H1 (cell line): Measurements from ENCODE around the gene GLRX5. TPM values are rescaled to one million over a fixed set of nuclear protein-coding genes. Genes with fewer than 3 reads are reported as not detected.

Source experiments
- CTCF ChIA-PET: fragments of 300-600 bp; sonication (Branson Sonifier 250); formaldehyde crosslinking; loops from one replicate; lab custom pipeline; 2021; ENCODE audit not compliant: partially characterized antibody; lab: Charles Lee
- POLR2A ChIA-PET: fragments of 300-600 bp; sonication (Branson Sonifier 250); formaldehyde crosslinking; loops from one replicate; lab custom pipeline; 2021; ENCODE audit warnings: inconsistent platforms; ENCODE audit not compliant: partially characterized antibody; lab: Charles Lee
- DNase-seq, 2 experiments: peaks; one replicate each; pipeline versions ENCODE4 v3.0.0 to v3.0.0-alpha.2; 2010 to 2022; ENCODE audit warnings: low spot score in 2 of 2, low read depth in 1 of 2, mixed read lengths in 1 of 2
- FAIRE-seq: peaks from 2 replicates; lab custom pipeline; 2011; peaks lifted over from hg19 to GRCh38; lab: Jason Lieb, UNC
- H2AFZ ChIP-seq: 2 replicates; pipeline ENCODE4 v1.8.1; 2012; ENCODE audit warnings: low read length, inconsistent platforms
- H2AK5ac ChIP-seq: 2 replicates; pipeline ENCODE4 v1.6.1; 2013; ENCODE audit warnings: low read depth, low read length
- H2BK120ac ChIP-seq: replicated peaks from 2 replicates; pipeline ENCODE3; 2013; ENCODE audit warnings: low read depth, low read length, inconsistent platforms
- H2BK12ac ChIP-seq: 2 replicates; pipeline ENCODE4 v1.6.1; 2013; ENCODE audit warnings: low read depth, low read length
- H2BK15ac ChIP-seq: 2 replicates; pipeline ENCODE4 v1.6.1; 2013; ENCODE audit warnings: low read length
- H2BK20ac ChIP-seq: 2 replicates; pipeline ENCODE4 v1.6.1; 2013; ENCODE audit warnings: low read length
- H2BK5ac ChIP-seq: 2 replicates; pipeline ENCODE4 v1.6.1; 2013; ENCODE audit warnings: low read depth, low read length
- H3K14ac ChIP-seq: 2 replicates; pipeline ENCODE4 v1.6.1; 2013; ENCODE audit warnings: inconsistent platforms; ENCODE audit not compliant: insufficient read length
- H3K18ac ChIP-seq: 2 replicates; pipeline ENCODE4 v1.6.1; 2013; ENCODE audit warnings: low read length; ENCODE audit errors: extremely low read depth
- H3K23ac ChIP-seq: 2 replicates; pipeline ENCODE4 v1.6.1; 2013; ENCODE audit warnings: inconsistent platforms; ENCODE audit not compliant: insufficient read length
- H3K23me2 ChIP-seq: 2 replicates; pipeline ENCODE4 v1.6.1; 2013; ENCODE audit warnings: low read depth, low read length
- H3K27ac ChIP-seq: 2 replicates; pipeline ENCODE4 v1.6.1; 2011; ENCODE audit warnings: low read depth, low read length, inconsistent platforms
- H3K27me3 ChIP-seq, 4 experiments: replicated peaks in 1 of 4; 1 replicate in 1 of 4; 2 replicates in 3 of 4; pipeline versions ENCODE4 v1.6.1 to v1.8.1; 2011 to 2013; ENCODE audit warnings: low read length in 3 of 4, mild to moderate bottlenecking in 3 of 4, inconsistent platforms in 2 of 4, mixed read lengths in 2 of 4, moderate library complexity in 1 of 4; ENCODE audit not compliant: control insufficient read depth in 3 of 4, insufficient read depth in 3 of 4; ENCODE audit errors: extremely low read depth in 1 of 4
- H3K36me3 ChIP-seq, 4 experiments: 2 replicates each; pipeline versions ENCODE4 v1.6.1 to v1.8.1; 2011 to 2013; ENCODE audit warnings: mild to moderate bottlenecking in 4 of 4, low read length in 3 of 4, moderate library complexity in 2 of 4, control low read depth in 1 of 4, inconsistent platforms in 1 of 4; ENCODE audit not compliant: insufficient read depth in 4 of 4, control insufficient read depth in 2 of 4
- H3K4ac ChIP-seq: replicated peaks from 2 replicates; pipeline ENCODE3; 2013; ENCODE audit warnings: low read length, low read depth, mixed read lengths, inconsistent platforms; ENCODE audit not compliant: insufficient read length
- H3K4me1 ChIP-seq, 4 experiments: replicated peaks in 1 of 4; 1 replicate in 1 of 4; 2 replicates in 3 of 4; pipeline versions ENCODE4 v1.6.1 to v1.8.1; 2011 to 2013; ENCODE audit warnings: low read length in 3 of 4, inconsistent platforms in 2 of 4, mixed read lengths in 1 of 4; ENCODE audit not compliant: insufficient read depth in 4 of 4, control insufficient read depth in 3 of 4
- H3K4me2 ChIP-seq, 2 experiments: 2 replicates each; pipeline versions ENCODE4 v1.6.1 to v1.8.1; 2011 to 2013; ENCODE audit warnings: low read depth in 2 of 2, low read length in 2 of 2, control low read depth in 1 of 2, inconsistent platforms in 1 of 2, mild to moderate bottlenecking in 1 of 2; ENCODE audit not compliant: insufficient read depth in 1 of 2
- H3K4me3 ChIP-seq, 4 experiments: fragments of 200-600, 300-600 bp in 1 of 4; sonication (generic), shearing (Covaris generic), sonication (Bioruptor Twin) in 1 of 4; 2 replicates each; pipeline versions ENCODE4 v1.5.1 to v1.8.1; 2011 to 2016; ENCODE audit warnings: low read length in 4 of 4, low read depth in 3 of 4, control low read depth in 2 of 4, inconsistent platforms in 2 of 4, mild to moderate bottlenecking in 2 of 4, mixed read lengths in 1 of 4, moderate library complexity in 1 of 4; ENCODE audit not compliant: insufficient read depth in 2 of 4; ENCODE audit errors: extremely low read depth in 1 of 4
- H3K56ac ChIP-seq: replicated peaks from 2 replicates; pipeline ENCODE3; 2013; ENCODE audit warnings: low read depth, mild to moderate bottlenecking, mixed read lengths, low read length, inconsistent platforms; ENCODE audit not compliant: insufficient read length
- H3K79me1 ChIP-seq: 2 replicates; pipeline ENCODE4 v1.6.1; 2013; ENCODE audit warnings: low read depth, low read length, control low read depth
- H3K79me2 ChIP-seq, 2 experiments: 2 replicates each; pipeline versions ENCODE4 v1.6.1 to v1.8.1; 2012 to 2013; ENCODE audit warnings: low read length in 2 of 2, mild to moderate bottlenecking in 2 of 2, inconsistent platforms in 1 of 2; ENCODE audit not compliant: insufficient read depth in 2 of 2, control insufficient read depth in 1 of 2
- H3K9ac ChIP-seq, 4 experiments: replicated peaks in 1 of 4; 1 replicate in 1 of 4; 2 replicates in 3 of 4; pipeline versions ENCODE4 v1.6.1 to v1.8.1; 2011 to 2013; ENCODE audit warnings: low read depth in 3 of 4, low read length in 3 of 4, control low read depth in 2 of 4, mild to moderate bottlenecking in 2 of 4, moderate library complexity in 2 of 4, inconsistent platforms in 1 of 4; ENCODE audit errors: extremely low read depth in 1 of 4
- H3K9me3 ChIP-seq, 2 experiments: 2 replicates each; pipeline versions ENCODE4 v1.6.1 to v1.8.1; 2012 to 2013; ENCODE audit warnings: mild to moderate bottlenecking in 2 of 2, moderate library complexity in 2 of 2, control low read depth in 1 of 2, inconsistent platforms in 1 of 2, low read depth in 1 of 2, low read length in 1 of 2, mixed read lengths in 1 of 2; ENCODE audit not compliant: insufficient read depth in 2 of 2
- H4K20me1 ChIP-seq, 2 experiments: replicated peaks in 1 of 2; 2 replicates each; pipeline versions ENCODE3 to v1.8.1; 2011 to 2013; ENCODE audit warnings: inconsistent platforms in 2 of 2, low read length in 2 of 2, mild to moderate bottlenecking in 1 of 2; ENCODE audit not compliant: insufficient read depth in 2 of 2, control insufficient read depth in 1 of 2
- H4K5ac ChIP-seq: 2 replicates; pipeline ENCODE4 v1.6.1; 2013; ENCODE audit warnings: low read length, low read depth, mixed read lengths, inconsistent platforms; ENCODE audit not compliant: insufficient read length
- H4K8ac ChIP-seq: 2 replicates; pipeline ENCODE4 v1.8.0; 2013; ENCODE audit warnings: mild to moderate bottlenecking, moderate library complexity, low read length, inconsistent platforms; ENCODE audit not compliant: insufficient read depth; ENCODE audit errors: extremely low read depth
- H4K91ac ChIP-seq: replicated peaks from 2 replicates; pipeline ENCODE3; 2013; ENCODE audit warnings: low read length, mixed read lengths, inconsistent platforms; ENCODE audit not compliant: insufficient read length
- ASH2L ChIP-seq: fragments of 200-600, 300-600 bp; sonication (generic); IDR thresholded peaks from one replicate; pipeline ENCODE4 v1.7.1; 2017; ENCODE audit warnings: low read length
- CTBP2 ChIP-seq: IDR thresholded peaks from 2 replicates; pipeline ENCODE4 v1.7.0; 2011; ENCODE audit warnings: borderline replicate concordance, mild to moderate bottlenecking, moderate library complexity, mixed read lengths, low read length; ENCODE audit not compliant: insufficient read depth, insufficient read length
- EP300 ChIP-seq, 2 experiments: IDR thresholded peaks; 1 replicate in 1 of 2; 2 replicates in 1 of 2; pipeline ENCODE4 v1.6.1; 2011 to 2012; ENCODE audit warnings: low read depth in 2 of 2, low read length in 2 of 2, mild to moderate bottlenecking in 2 of 2, borderline replicate concordance in 1 of 2, inconsistent platforms in 1 of 2, moderate library complexity in 1 of 2
- HDAC2 ChIP-seq, 2 experiments: fragments of 300-600 bp in 1 of 2; sonication (generic) in 1 of 2; IDR thresholded peaks; 2 replicates each; pipeline ENCODE4 v1.6.1; 2011 to 2012; ENCODE audit warnings: low read depth in 2 of 2, low read length in 2 of 2, mild to moderate bottlenecking in 2 of 2, moderate library complexity in 2 of 2, borderline replicate concordance in 1 of 2, inconsistent platforms in 1 of 2
- JUN ChIP-seq: IDR thresholded peaks from 2 replicates; pipeline ENCODE4 v1.6.1; 2011; ENCODE audit warnings: low read depth, mild to moderate bottlenecking, improper control_type of control experiment, low read length
- NANOG ChIP-seq: IDR thresholded peaks from 2 replicates; pipeline ENCODE4 v1.6.1; 2011; ENCODE audit warnings: low read length, low read depth, mild to moderate bottlenecking, inconsistent platforms; ENCODE audit not compliant: insufficient read depth, poor library complexity, severe bottlenecking
- POU5F1 ChIP-seq: IDR thresholded peaks from 2 replicates; pipeline ENCODE4 v1.6.1; 2011; ENCODE audit warnings: low read depth, mild to moderate bottlenecking, low read length, moderate library complexity
- SIN3A ChIP-seq, 2 experiments: IDR thresholded peaks in 1 of 2; conservative IDR thresholded peaks in 1 of 2; 2 replicates each; pipeline ENCODE4 v1.6.1; 2011 to 2012; ENCODE audit warnings: low read length in 2 of 2, improper control_type of control experiment in 1 of 2, low read depth in 1 of 2, mild to moderate bottlenecking in 1 of 2
- SP4 ChIP-seq: IDR thresholded peaks from 2 replicates; pipeline ENCODE4 v1.6.1; 2012; ENCODE audit warnings: low read length, inconsistent platforms
- WGBS, 2 experiments: shearing (Covaris generic) in 1 of 2; methylation state at CpG; one replicate each; pipeline versions ENCODE4 v1.1.6 to v1.1.7; 2013 to 2015; ENCODE audit warnings: low lambda C conversion rate in 2 of 2, mixed read lengths in 2 of 2, inconsistent platforms in 1 of 2, low coverage in 1 of 2, missing lambda C conversion rate in 1 of 2; ENCODE audit not compliant: insufficient replicate concordance in 2 of 2, insufficient coverage in 1 of 2, insufficient read length in 1 of 2; ENCODE audit errors: extremely low coverage in 1 of 2, missing lambda C conversion rate in 1 of 2; 5-methylcytosine and 5-hydroxymethylcytosine counted together
- polyA plus RNA-seq, 7 experiments: library from polyadenylated mRNA; depleted of rRNA in 3 of 7; stranded (reverse) in 5 of 7; unstranded in 2 of 7; fragments of >200 nt in 5 of 7; fragments of 200-250 nt in 2 of 7; gene quantifications; 1 replicate in 5 of 7; 2 replicates in 1 of 7; 4 replicates in 1 of 7; pipeline versions ENCODE4 v1.2.1 to v1.2.3, GENCODE V29; 2011 to 2013; ENCODE audit warnings: missing spikeins in 2 of 7, mixed read lengths in 2 of 7
- total RNA-seq: library from RNA; stranded (reverse); fragmentation: NEBNext Ultra II Directional; extraction: Animal tissue kit (Norgen Biotek cat#: 25700); gene quantifications from 2 replicates; pipeline ENCODE4 v1.2.1, GENCODE V29; 2021

The GLRX5 gene
- total and polyA plus RNA-seq, 2 of the 8 experiments (the other 6 are each of a cell fraction or from before 2014, with no cell fraction given) = 70.1 to 88.8 TPM

DNA sequence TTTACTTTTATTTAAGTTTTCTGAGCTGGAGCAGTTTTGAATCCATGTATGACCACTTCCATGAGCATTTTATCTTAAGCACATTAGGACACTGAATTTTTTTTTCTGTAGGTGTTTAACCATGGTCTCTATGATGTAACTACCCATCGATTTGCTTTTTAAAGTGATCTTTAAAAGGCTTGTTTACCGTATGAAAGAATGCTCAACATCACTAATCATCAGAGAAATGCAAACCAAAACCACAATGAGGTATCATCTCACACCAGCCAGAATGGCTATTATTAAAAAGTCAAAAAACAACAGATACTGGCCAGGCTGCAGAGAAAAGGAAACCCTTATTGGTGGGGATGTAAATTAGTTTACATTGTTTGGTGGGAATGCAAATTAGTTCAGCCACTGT, 23.0 kb downstream of the GLRX5 start:
- WGBS, 2 experiments = 67% methylated on average over 2 of the region's 2 CpGs; no CpG with 5 or more reads in 1 of the 2 experiments
- Histone ChIP-seq H3K79me2 (no peaks in the 10 kb centered on the region), H3K14ac (no peak overlapping the region), H2BK20ac (no peak overlapping the region), H3K4ac (no peak overlapping the region), H3K4me3 (no peak overlapping the region), H2BK12ac (no peak overlapping the region), H4K91ac (no peak overlapping the region)
- no peak for FAIRE-seq
- CTCF ChIA-PET = interaction anchor here (0.7 to 4.0 kb wide), 9 partner anchors 8 to 543 kb away, joined by 3 to 19 read pairs (median 4); partner anchors contain the start of gene TUNAR
- TF ChIP-seq HDAC2 (IDR thresholded peaks at IDR 0.05; ENCODE audit: borderline replicate concordance in 1 of 2, low read depth in 2 of 2, low read length in 2 of 2) (no peak), POU5F1 (no peak), NANOG (no peak), SIN3A (conservative IDR thresholded peaks at IDR 0.05 in 1 of 2, IDR thresholded peaks at IDR 0.05 in 1 of 2; ENCODE audit: low read depth in 1 of 2, low read length in 2 of 2) (no peak), JUN (no peak), CTBP2 (no peak), ASH2L (no peak), SP4 (no peak), EP300 (IDR thresholded peaks at IDR 0.05; ENCODE audit: borderline replicate concordance in 1 of 2, low read depth in 2 of 2, low read length in 2 of 2) (no peak)
- TF ChIP-seq, all 59 proteins: peak for 0
- no peak overlapping the region for H3K18ac ChIP-seq
- H4K20me1 ChIP-seq = no peaks in the 10 kb centered on the region
- peaks cover 0 to 5% (median 4%) of the 10 kb centered on the region in 4 experiments; a peak in 6 of 7 replicates for H3K4me1 ChIP-seq
- no peaks in the 10 kb centered on the region for H3K9me3 ChIP-seq
- H2BK15ac ChIP-seq = no peak overlapping the region
- no peak overlapping the region for H3K9ac ChIP-seq
- H3K23ac ChIP-seq = no peak overlapping the region
- H2BK5ac ChIP-seq = no peak overlapping the region
- peaks cover 0 to 2% (median 0%) of the 10 kb centered on the region in 4 experiments; a peak in 4 of 7 replicates for H3K27me3 ChIP-seq
- no peaks in the 10 kb centered on the region for H3K36me3 ChIP-seq
- H3K27ac ChIP-seq = no peak overlapping the region
- POLR2A ChIA-PET = no interaction called here
- H2AFZ ChIP-seq = no peak overlapping the region
- H4K8ac ChIP-seq = no peak overlapping the region
- no peaks in the 10 kb centered on the region; the same call in 1 of the 2 replicates for H3K23me2 ChIP-seq
- H3K4me2 ChIP-seq = no peak overlapping the region
- H2BK120ac ChIP-seq = no peak overlapping the region
- no peak for DNase-seq
- no peaks in the 10 kb centered on the region for H3K79me1 ChIP-seq
- H4K5ac ChIP-seq = no peak overlapping the region
- no peak overlapping the region for H2AK5ac ChIP-seq
- no peak overlapping the region for H3K56ac ChIP-seq
